Thoracic aorta (tissue), 2 donors: Measurements from ENCODE around the gene SERPINE2. TPM values are rescaled to one million over a fixed set of nuclear protein-coding genes. Genes with fewer than 3 reads are reported as not detected.

ENCODE experiments used
- ATAC-seq: fragments of 150-250 bp; one replicate; pipeline ENCODE4 v1.8.0; 2017; ENCODE audit warnings: low read depth; ENCODE audit not compliant: insufficient number of reproducible peaks, low FRiP score
- DNase-seq: peaks from one replicate; pipeline ENCODE4 v3.0.0-alpha.2; 2020; ENCODE audit warnings: low spot score
- H3K27ac ChIP-seq, 2 donors: fragments of 200-600 bp; sonication (generic); 1 replicate in 1 of 2; 2 replicates in 1 of 2; pipeline ENCODE4 v1.5.1; 2016; ENCODE audit warnings: mild to moderate bottlenecking in 2 of 2, moderate library complexity in 2 of 2
- H3K27me3 ChIP-seq: fragments of 200-600 bp; sonication (generic); replicated peaks from 2 replicates; pipeline ENCODE4 v1.6.0; 2016; ENCODE audit warnings: mild to moderate bottlenecking; ENCODE audit not compliant: insufficient read depth
- H3K36me3 ChIP-seq: fragments of 200-600 bp; sonication (generic); one replicate; pipeline ENCODE4 v1.5.1; 2016
- H3K4me1 ChIP-seq, 2 donors: fragments of 200-600 bp; sonication (generic); 1 replicate in 1 of 2; 2 replicates in 1 of 2; pipeline versions ENCODE4 v1.5.1 to v1.6.0; 2016; ENCODE audit warnings: low read depth in 2 of 2, mild to moderate bottlenecking in 1 of 2; ENCODE audit not compliant: control insufficient read depth in 1 of 2
- H3K4me3 ChIP-seq: fragments of 200-600 bp; sonication (generic); 2 replicates; pipeline ENCODE4 v1.5.1; 2016; ENCODE audit warnings: mild to moderate bottlenecking
- H3K9me3 ChIP-seq: fragments of 200-600 bp; sonication (generic); 2 replicates; pipeline ENCODE4 v1.5.1; 2016
- total RNA-seq, 2 donors: library from RNA; depleted of rRNA; stranded (reverse); fragments of >200 nt; gene quantifications; one replicate each; pipeline versions ENCODE4 v1.1.0 to v1.2.3, GENCODE V29; 2016
- TF ChIP-seq, protein P1 (sequence below): fragments of 200-600 bp; sonication (generic); IDR thresholded peaks from one replicate; pipeline ENCODE4 v1.5.1; 2019; ENCODE audit warnings: antibody characterized with exemption

Gene SERPINE2
- total RNA-seq, 2 donors from 2014 or later: 29.0 to 47.3 TPM

DNA sequence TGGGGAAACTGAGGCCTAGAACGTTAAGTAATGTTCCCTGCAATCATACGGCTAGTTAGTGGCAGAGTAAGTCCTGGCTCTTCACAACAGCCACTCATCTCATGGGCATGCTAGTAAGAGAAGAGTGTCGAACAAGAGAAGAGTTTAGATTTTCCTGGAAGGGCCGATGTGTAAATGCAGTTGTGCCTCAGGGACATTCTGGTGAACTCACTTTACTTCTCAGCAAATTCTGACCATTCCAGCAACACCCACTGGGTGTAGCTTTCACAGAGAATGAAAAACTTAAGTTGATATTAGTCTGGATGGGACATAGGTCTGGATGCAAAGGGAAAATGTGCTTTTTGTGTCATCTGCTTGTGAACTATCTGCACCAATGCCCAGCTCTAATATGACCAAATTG, 58.3 kb downstream of the SERPINE2 start:
- DNase-seq: no peak
- no peak overlapping the region for H3K4me3 ChIP-seq
- no peaks in the 10 kb centered on the region for H3K9me3 ChIP-seq
- no peaks in the 10 kb centered on the region for H3K4me1 ChIP-seq
- ATAC-seq: no peak
- TF ChIP-seq, protein P1, sequence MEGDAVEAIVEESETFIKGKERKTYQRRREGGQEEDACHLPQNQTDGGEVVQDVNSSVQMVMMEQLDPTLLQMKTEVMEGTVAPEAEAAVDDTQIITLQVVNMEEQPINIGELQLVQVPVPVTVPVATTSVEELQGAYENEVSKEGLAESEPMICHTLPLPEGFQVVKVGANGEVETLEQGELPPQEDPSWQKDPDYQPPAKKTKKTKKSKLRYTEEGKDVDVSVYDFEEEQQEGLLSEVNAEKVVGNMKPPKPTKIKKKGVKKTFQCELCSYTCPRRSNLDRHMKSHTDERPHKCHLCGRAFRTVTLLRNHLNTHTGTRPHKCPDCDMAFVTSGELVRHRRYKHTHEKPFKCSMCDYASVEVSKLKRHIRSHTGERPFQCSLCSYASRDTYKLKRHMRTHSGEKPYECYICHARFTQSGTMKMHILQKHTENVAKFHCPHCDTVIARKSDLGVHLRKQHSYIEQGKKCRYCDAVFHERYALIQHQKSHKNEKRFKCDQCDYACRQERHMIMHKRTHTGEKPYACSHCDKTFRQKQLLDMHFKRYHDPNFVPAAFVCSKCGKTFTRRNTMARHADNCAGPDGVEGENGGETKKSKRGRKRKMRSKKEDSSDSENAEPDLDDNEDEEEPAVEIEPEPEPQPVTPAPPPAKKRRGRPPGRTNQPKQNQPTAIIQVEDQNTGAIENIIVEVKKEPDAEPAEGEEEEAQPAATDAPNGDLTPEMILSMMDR: no peak
- no peaks in the 10 kb centered on the region for H3K36me3 ChIP-seq
- H3K27me3 ChIP-seq: no peaks in the 10 kb centered on the region
- no peak overlapping the region for H3K27ac ChIP-seq

DNA sequence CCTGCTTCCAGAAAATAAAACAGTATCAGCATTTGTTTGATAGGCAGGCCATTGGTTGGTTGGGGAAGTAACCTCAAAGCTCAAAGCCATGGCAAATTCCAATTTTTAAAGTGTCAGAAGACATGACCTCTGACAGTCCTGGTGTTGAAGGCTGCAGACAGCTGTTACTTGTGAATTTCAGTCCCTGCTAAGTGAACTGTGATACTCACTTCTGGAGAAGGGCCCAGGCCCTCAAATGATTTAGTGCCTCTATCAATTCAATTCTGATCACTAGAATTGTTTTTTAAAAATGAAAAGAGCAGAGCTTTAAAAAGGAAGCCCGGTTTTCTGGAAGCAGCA, 58.7 kb downstream of the SERPINE2 start:
- Histone ChIP-seq H3K9me3 (no peaks in the 10 kb centered on the region), H3K27me3 (no peaks in the 10 kb centered on the region), H3K36me3 (no peaks in the 10 kb centered on the region), H3K27ac (no peak overlapping the region), H3K4me1 (no peaks in the 10 kb centered on the region), H3K4me3 (no peak overlapping the region)
- TF ChIP-seq, protein P1: no peak
- DNase-seq: no peak
- no peak for ATAC-seq

DNA sequence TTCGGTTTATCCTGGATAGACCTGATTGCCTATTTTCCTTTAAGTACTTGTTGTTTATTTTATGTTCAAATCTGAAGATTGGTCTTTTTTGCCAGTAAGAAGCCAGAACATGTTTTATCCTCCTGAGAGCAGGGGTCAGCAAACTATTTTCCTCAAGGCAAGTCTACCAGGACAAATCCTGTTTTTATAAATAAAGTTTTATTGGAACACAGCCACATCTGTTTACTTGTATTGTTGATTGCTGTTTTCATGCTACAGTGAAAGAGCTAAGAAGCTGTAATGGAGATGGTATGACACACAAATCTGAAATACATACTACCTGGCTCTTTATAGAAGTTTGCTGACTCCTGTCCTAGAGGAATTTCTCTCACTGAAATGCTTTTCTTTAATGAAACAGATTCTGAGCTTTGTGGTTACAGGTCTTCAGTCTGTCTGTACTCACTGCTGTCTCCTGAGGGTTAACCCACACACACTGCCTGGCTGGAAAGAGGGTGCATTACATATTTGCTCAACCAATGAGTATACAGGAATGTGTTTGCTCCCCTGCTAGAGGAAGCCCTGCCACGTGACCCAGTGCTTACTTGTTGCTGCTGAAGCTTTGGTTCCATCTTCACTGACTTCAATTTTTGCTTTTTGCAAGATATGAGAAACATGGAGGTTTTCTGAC, 59.2 kb downstream of the SERPINE2 start:
- ATAC-seq: no peak
- H3K4me3 ChIP-seq: no peak overlapping the region

DNA sequence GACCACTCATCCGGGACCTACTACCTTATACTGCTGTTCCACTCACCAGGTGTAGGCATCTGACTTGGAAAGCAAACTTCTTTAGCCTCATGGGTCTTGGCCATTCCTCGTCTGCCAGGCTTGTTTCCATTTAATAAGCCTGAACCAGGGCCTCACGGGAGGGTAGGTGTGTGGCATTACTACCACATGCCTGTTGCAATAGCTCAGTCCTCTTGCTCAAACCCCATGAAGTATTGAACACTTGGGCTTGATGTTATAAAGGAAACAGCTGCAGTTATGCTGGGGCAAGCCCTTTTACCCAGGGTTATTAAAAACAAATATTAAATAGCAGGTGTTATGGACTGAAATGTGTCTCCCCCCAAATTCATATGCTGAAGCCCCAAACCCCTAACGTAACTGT, 60.6 kb downstream of the SERPINE2 start:
- H3K4me1 ChIP-seq: no peaks in the 10 kb centered on the region
- no peak for DNase-seq
- no peak for ATAC-seq
- no peaks in the 10 kb centered on the region for H3K36me3 ChIP-seq
- no peaks in the 10 kb centered on the region for H3K27me3 ChIP-seq
- H3K27ac ChIP-seq: no peak overlapping the region
- H3K9me3 ChIP-seq: no peaks in the 10 kb centered on the region
- no peak overlapping the region for H3K4me3 ChIP-seq
- TF ChIP-seq, protein P1: no peak

More for the DNA sequence above, 59.2 kb downstream of the SERPINE2 start:
- Histone ChIP-seq H3K4me1 (no peaks in the 10 kb centered on the region), H3K36me3 (no peaks in the 10 kb centered on the region), H3K27ac (no peak overlapping the region), H3K27me3 (no peaks in the 10 kb centered on the region), H3K9me3 (no peaks in the 10 kb centered on the region)
- DNase-seq: no peak
- TF ChIP-seq, protein P1: no peak

DNA sequence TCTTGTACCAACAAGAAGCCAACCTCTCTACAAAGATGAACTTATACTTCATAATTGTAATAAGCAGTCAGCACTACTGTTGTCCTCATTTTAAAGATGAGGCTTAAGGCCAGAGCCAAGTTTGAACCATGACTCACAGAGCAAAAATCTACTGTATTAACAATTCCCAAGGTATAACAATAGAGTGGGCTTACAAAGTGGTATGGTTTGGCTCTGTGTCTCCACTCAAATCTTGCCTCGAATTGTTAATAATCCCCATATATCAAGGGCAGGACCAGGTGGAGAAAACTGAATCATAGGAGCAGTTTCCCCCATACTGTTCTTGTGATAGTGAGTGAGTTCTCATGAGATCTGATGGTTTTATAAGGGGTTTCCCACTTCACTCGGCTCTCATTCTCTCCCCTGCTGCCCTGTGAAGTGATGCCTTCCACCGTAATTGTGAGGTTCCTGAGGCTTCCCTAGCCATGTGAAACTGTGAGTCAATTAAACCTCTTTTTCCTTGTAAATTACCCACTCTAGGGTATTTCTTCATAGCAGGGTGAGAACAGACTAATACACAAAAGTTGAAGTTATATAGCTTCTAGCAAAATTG, 62.4 kb downstream of the SERPINE2 start:
- H3K4me3 ChIP-seq: no peak overlapping the region
- H3K9me3 ChIP-seq: no peaks in the 10 kb centered on the region
- no peaks in the 10 kb centered on the region for H3K36me3 ChIP-seq
- TF ChIP-seq, protein P1: no peak
- no peaks in the 10 kb centered on the region for H3K4me1 ChIP-seq
- no peaks in the 10 kb centered on the region for H3K27me3 ChIP-seq
- ATAC-seq: no peak
- no peak overlapping the region for H3K27ac ChIP-seq
- no peak for DNase-seq
